Left lung (tissue), 10 donors: ENCODE data around the gene DIRAS1. TPM values are rescaled to one million over a fixed set of nuclear protein-coding genes. Genes with fewer than 3 reads are reported as not detected.

ENCODE experiments used
- ATAC-seq: fragments of 200-7000 bp; cut with Tn5 transposase; one replicate; pipeline ENCODE4 v1.9.1; 2020; ENCODE audit warnings: moderate library complexity
- DNase-seq, 4 donors: peaks; one replicate each; pipeline ENCODE4 v3.0.0-alpha.2; 2013 to 2020
- H3K27ac ChIP-seq, 2 donors: fragments of 200-600 bp; sonication (generic) in 1 of 2; one replicate each; pipeline versions ENCODE4 v1.5.0 to v1.8.0; 2020 to 2021
- H3K27me3 ChIP-seq, 2 donors: fragments of 200-600 bp; sonication (generic) in 1 of 2; one replicate each; pipeline versions ENCODE4 v1.5.0 to v1.8.0; 2020 to 2021
- H3K36me3 ChIP-seq, 2 donors: fragments of 200-600 bp; sonication (generic) in 1 of 2; one replicate each; pipeline versions ENCODE4 v1.5.0 to v1.8.0; 2020 to 2021
- H3K4me1 ChIP-seq, 2 donors: fragments of 200-600 bp; one replicate each; pipeline ENCODE4 v1.8.0; 2021
- H3K4me3 ChIP-seq, 2 donors: fragments of 200-600 bp; sonication (generic) in 1 of 2; one replicate each; pipeline versions ENCODE4 v1.5.0 to v1.8.0; 2020 to 2021; ENCODE audit warnings: mild to moderate bottlenecking in 1 of 2
- H3K9me3 ChIP-seq, 2 donors: fragments of 200-600 bp; sonication (generic) in 1 of 2; one replicate each; pipeline versions ENCODE4 v1.5.0 to v1.8.0; 2020 to 2021
- CTCF ChIP-seq, 2 donors: fragments of 200-600 bp; sonication (generic) in 1 of 2; IDR thresholded peaks; one replicate each; pipeline versions ENCODE4 v1.5.0 to v1.8.0; 2021; ENCODE audit warnings: antibody characterized with exemption in 2 of 2
- intact Hi-C, 2 donors: fragments of 100-400 bp; cut with DNase I; formaldehyde crosslinking; loops; one replicate each; pipeline versions ENCODE4 v1.11.2 to v1.14.2; 2022
- polyA plus RNA-seq, 6 donors: library from polyadenylated mRNA; unstranded; fragments of 120-200 nt; gene quantifications; one replicate each; pipeline ENCODE4 v1.2.1, GENCODE V29; 2013; ENCODE audit not compliant: insufficient read length in 6 of 6
- total RNA-seq, 2 donors: library from RNA; stranded (reverse); fragmentation: NEBNext Ultra II Directional; extraction: Animal tissue kit (Norgen Biotek cat#: 25700); gene quantifications; one replicate each; pipeline ENCODE4 v1.2.1, GENCODE V29; 2021
- donor health status: DM: no; HTN: yes; CAD: no.
- donor health status: DM: no; HTN: no; CAD: no.

DIRAS1 gene
- total and polyA plus RNA-seq, 8 donors: 0.71 to 4.1 (median 1.5) TPM

- intact Hi-C loops: no loop called here
- peaks cover 0 to 5% of the 10 kb centered on the region in 2 donors for H3K27me3 ChIP-seq
- H3K9me3 ChIP-seq: no peaks in the 10 kb centered on the region
- DNase-seq: no peak
- no peak for TF ChIP-seq CTCF (IDR thresholded peaks at IDR 0.05)
- ATAC-seq: no peak
- no peak overlapping the region for H3K4me3 ChIP-seq
- H3K27ac ChIP-seq: no peak overlapping the region
- H3K4me1 ChIP-seq: peaks cover 0 to 17% of the 10 kb centered on the region in 2 donors
- H3K36me3 ChIP-seq: no peaks in the 10 kb centered on the region
These were observed 20.4 kb downstream of the DIRAS1 start for GRCh38 chr19:2700660-2701360.

GRCh38 chr19:2699413-2700140 is 21.6 kb downstream of the DIRAS1 start:
- peaks cover 0 to 5% of the 10 kb centered on the region in 2 donors for H3K27me3 ChIP-seq
- intact Hi-C loops: no loop called here
- H3K36me3 ChIP-seq: no peaks in the 10 kb centered on the region
- ATAC-seq (no peak), DNase-seq (no peak)
- no peak overlapping the region for H3K4me3 ChIP-seq
- no peaks in the 10 kb centered on the region for H3K9me3 ChIP-seq
- H3K4me1 ChIP-seq: peaks cover 0 to 28% of the 10 kb centered on the region in 2 donors
- no peak for TF ChIP-seq CTCF (IDR thresholded peaks at IDR 0.05)
- H3K27ac ChIP-seq: no peak overlapping the region

GRCh38 chr19:2694196-2694595 is 27.0 kb downstream of the DIRAS1 start:
- H3K9me3 ChIP-seq: no peaks in the 10 kb centered on the region
- ATAC-seq (no peak), DNase-seq (no peak)
- H3K27me3 ChIP-seq: no peaks in the 10 kb centered on the region
- H3K36me3 ChIP-seq: no peaks in the 10 kb centered on the region
- intact Hi-C loops: no loop called here
- TF ChIP-seq CTCF (IDR thresholded peaks at IDR 0.05): no peak
- peaks cover 0 to 29% of the 10 kb centered on the region in 2 donors for H3K4me1 ChIP-seq
- peak overlapping the region in 1 of 2 donors; percentile 45 for H3K27ac ChIP-seq
- H3K4me3 ChIP-seq: no peak overlapping the region

GRCh38 chr19:2693492-2694160 is 27.5 kb downstream of the DIRAS1 start:
- ATAC-seq (no peak), DNase-seq (no peak)
- Histone ChIP-seq H3K27me3 (no peaks in the 10 kb centered on the region), H3K4me3 (no peak overlapping the region), H3K27ac (peak overlapping the region in 1 of 2 donors; percentile 8), H3K4me1 (peaks cover 0 to 29% of the 10 kb centered on the region in 2 donors), H3K9me3 (no peaks in the 10 kb centered on the region), H3K36me3 (no peaks in the 10 kb centered on the region)
- no peak for TF ChIP-seq CTCF (IDR thresholded peaks at IDR 0.05)
- intact Hi-C loops: no loop called here

- DNase-seq (no peak), ATAC-seq (no peak)
- Histone ChIP-seq H3K27ac (no peak overlapping the region), H3K4me3 (no peak overlapping the region), H3K27me3 (no peaks in the 10 kb centered on the region), H3K4me1 (peaks cover 0 to 29% of the 10 kb centered on the region in 2 donors), H3K9me3 (no peaks in the 10 kb centered on the region), H3K36me3 (no peaks in the 10 kb centered on the region)
- intact Hi-C loops: no loop called here
- no peak for TF ChIP-seq CTCF (IDR thresholded peaks at IDR 0.05)
These were observed 29.2 kb downstream of the DIRAS1 start for GRCh38 chr19:2691951-2692350.
